HG03558 (cell line): ENCODE measurements around the gene RASIP1.
"Not testable (repeated sequence)": the region's sequence is repeated elsewhere in the genome, so short reads cannot be mapped to it uniquely, and the experiment has no call there.

Experiments
- ATAC-seq: cut with Tn5 transposase; IDR thresholded peaks from one replicate; pipeline ENCODE4 v1.9.1; 2021; ENCODE audit warnings: moderate number of reproducible peaks; ENCODE audit not compliant: unreplicated experiment; ENCODE audit errors: extremely low read depth

RASIP1 gene, protein sequence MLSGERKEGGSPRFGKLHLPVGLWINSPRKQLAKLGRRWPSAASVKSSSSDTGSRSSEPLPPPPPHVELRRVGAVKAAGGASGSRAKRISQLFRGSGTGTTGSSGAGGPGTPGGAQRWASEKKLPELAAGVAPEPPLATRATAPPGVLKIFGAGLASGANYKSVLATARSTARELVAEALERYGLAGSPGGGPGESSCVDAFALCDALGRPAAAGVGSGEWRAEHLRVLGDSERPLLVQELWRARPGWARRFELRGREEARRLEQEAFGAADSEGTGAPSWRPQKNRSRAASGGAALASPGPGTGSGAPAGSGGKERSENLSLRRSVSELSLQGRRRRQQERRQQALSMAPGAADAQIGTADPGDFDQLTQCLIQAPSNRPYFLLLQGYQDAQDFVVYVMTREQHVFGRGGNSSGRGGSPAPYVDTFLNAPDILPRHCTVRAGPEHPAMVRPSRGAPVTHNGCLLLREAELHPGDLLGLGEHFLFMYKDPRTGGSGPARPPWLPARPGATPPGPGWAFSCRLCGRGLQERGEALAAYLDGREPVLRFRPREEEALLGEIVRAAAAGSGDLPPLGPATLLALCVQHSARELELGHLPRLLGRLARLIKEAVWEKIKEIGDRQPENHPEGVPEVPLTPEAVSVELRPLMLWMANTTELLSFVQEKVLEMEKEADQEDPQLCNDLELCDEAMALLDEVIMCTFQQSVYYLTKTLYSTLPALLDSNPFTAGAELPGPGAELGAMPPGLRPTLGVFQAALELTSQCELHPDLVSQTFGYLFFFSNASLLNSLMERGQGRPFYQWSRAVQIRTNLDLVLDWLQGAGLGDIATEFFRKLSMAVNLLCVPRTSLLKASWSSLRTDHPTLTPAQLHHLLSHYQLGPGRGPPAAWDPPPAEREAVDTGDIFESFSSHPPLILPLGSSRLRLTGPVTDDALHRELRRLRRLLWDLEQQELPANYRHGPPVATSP

DNA sequence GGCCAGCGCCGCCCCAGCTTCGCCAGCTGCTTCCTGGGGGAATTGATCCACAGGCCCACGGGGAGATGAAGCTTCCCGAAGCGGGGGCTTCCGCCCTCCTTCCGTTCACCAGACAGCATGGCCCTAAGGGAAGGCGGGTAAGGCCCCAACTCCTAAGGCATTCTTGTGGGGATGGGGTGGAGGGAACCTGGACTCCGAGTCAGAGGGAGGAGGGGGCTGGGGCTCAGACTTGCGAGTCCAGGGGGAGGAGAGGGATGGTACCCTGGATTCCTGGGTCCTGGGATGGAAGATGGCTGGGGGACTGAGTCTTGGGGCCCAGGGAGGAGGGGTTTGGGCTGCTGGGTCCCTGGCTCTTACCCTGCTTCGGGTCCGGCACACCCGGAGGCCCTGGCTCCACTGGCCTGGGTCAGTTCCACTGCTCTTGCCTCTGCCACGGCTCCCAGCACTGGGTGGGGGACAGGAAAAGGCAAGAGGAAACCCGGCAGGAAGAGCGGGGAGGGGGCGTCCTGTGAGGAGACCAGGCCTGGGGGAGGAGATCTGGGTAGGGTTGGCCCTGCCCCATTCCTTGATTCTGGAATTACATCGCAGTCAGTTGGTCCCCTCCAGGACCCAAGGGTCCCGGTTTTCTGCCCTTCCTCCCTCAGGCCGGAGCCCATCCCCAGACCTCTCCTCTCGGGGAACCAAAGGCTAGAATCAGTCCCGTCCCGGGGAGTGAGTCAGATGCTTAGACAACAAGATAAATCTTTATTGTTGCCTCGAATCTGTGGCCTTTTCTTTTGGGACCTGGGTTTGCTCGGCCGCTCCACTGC lies at the start of gene RASIP1:
RASIP1 (minus strand) TSS at position 447 of the 809 bp plus-strand sequence; CDS start at position 119, 328 bp downstream.
- ATAC-seq, result no peak

- ATAC-seq, result not testable (repeated sequence)
Observed at GRCh38 chr19:48787331-48787730, 46.9 kb upstream of the RASIP1 start.

DNA sequence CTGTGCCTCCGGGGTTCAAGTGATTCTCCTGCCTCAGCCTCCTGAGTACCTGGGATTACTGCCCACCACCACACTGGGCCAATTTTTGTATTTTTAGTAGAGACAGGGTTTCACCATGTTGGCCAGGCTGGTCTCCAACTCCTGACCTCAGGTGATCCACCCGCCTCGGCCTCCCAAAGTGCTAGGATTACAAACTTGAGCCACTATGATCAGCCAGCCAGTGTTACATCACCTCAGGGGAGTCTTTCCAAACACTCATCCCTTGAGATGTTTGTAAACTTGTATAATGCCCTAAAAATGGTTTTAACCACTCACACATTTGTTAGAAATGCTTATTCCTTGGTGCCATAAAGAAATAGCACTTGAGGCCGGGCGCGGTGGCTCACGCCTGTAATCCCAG lies 46.0 kb upstream of the RASIP1 start:
- not testable (repeated sequence) for ATAC-seq

DNA sequence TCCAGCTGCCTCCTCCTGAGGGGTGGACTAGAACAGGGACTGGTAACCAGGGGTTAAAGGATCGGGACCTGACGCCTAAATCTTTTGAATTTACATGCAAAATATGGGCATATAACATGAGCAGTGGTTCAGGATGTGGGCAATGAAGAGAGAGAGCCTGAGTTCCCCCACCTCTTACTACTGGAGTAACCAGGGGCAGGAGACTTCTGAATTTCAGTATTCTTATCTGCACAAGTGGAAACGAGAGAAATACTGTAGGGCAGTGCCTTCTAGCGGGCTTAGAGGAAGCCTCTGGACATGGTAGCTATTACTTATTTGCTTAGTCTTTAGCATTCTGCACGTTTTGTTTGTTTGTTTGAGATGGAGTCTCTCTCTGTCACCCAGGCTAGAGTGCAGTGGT lies 44.1 kb upstream of the RASIP1 start:
- no peak for ATAC-seq

GRCh38 chr19:48780631-48781391 lies 40.4 kb upstream of the RASIP1 start:
- no peak for ATAC-seq

DNA sequence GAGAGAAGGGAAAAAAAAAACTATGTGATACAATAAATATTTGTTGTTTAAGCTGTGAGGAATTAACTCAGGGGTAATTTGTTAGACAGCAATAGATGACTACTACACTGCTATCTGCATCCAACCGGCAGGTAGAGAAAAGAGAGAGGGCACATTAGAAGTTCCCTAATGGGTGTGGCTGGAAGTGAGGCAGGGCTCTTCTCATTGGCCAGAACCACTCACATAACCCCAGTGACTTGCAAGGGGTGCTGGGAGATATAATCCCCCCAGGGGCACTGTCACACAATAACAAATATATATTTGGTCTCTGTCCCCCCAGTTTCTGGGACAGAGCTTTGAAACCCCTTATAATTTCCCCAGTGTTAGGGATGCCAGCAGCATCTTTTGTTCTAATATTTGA lies 39.2 kb upstream of the RASIP1 start:
- ATAC-seq, result no peak

DNA sequence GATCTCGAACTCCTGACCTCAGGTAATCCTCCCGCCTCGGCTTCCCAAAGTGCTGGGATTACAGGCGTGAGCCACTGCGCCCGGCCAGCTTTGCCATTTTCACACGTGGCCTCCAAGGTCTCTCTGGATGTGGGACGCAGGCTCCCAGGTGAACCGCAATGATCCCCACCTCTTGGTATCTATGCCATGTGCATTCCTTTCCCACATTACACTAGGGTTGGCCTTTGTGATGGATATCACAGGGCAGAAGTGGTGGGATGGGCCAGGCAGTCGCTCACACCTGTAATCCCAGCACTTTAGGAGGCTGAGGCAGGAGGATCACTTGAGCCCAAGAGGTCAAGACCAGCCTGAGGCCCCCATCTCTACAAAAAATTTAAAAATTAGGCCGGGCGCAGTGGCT lies 37.3 kb upstream of the RASIP1 start:
- ATAC-seq, result no peak

DNA sequence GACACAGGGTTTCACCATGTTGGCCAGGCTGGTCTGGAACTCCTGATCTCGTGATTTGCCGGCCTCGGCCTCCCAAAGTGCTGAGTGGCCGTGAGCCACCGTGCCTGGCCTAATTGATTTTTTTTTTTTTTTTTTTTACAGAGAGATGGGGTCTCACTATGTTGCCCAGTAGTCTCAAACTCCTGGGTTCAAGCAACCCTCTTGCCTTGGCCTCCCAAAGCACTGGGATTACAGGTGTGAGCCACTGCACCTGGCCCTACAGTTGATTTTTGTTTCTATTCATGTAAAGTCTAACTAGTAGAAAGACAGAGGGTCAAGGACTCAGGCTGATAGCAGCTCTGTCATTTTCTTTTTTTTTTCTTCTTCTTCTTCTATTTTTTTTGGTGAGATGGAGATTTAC lies 36.7 kb upstream of the RASIP1 start:
- ATAC-seq, result no peak

- ATAC-seq, result no peak
Observed at GRCh38 chr19:48772503-48772953, 32.1 kb upstream of the RASIP1 start.

- no peak for ATAC-seq
Observed at GRCh38 chr19:48770734-48771472, 30.5 kb upstream of the RASIP1 start.

DNA sequence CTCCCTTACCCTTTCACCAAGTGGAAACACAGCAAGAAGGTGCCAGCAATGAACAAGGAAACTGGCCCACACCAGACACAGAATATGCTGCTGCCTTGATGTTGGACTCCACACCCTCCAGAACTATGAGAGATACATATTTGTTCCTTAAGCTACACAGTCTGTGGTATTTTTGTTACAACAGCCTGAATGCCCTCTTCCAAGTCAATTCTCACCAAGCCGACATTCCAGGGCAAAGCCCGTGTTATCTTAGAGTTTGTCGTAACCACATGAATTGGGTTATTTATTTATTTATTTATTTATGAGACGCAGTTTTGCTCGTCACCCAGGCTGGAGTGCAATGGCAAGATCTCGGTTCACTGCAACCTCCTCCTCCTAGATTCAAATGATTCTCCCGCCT lies 29.9 kb upstream of the RASIP1 start:
- ATAC-seq, result no peak

DNA sequence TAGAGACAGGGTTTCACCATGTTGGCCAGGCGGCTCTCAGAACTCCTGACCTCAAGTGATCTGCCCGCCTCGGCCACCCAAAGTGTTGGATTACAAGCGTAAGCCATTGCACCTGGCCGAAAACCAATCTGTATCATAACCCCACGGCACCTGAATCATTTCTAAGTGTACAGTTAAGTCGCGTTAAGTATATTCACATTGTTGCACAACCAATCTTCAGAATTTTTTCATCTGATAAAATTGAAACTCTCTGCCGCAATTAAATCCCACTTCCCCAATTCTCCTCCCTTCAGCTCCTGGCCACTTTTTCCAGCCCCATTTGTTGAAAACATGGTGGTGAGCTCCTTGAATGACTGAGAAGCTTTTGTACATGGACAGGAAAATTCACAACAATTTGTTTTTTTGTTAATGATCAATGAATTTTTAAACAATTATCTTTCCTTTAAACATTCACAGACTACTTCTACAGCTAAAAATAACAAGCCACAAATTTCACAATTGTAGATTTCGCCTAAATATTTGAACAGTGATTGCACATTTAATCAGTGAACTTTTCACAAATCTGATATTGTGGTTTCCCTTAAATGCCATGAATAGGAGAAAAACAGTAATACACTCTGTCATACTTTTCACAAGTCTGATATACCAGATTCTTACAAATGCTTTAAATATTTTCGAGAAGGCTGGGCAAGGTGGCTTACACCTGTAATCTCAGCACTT lies 28.7 kb upstream of the RASIP1 start:
- ATAC-seq, result no peak

DNA sequence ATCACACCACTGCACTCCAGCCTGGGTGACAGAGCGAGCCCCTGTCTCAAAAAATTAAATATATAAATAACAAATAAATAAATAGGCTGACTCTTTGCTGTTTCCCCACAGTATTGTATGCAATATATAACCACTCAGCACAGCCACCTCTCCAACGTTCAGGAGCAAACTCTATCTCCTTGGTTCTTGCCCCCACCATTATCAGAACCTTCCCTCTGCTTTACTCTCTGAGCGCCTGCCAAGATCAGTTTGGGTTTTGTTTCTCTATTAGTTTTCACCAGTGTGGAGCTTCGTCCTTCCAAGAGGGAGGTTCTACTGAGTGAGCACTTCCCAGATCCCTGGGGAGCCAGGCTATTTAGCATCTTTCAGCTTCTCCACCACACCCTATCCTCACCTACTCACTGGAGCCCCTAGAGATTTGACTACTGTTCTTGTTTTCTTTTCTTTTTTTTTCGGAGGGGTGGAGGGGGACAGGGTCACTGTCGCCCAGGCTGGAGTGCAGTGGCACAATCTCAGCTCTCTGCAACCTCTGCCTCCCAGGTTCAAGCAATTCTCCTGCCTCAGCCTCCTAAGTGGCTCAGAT lies 27.9 kb upstream of the RASIP1 start:
- ATAC-seq, result not testable (repeated sequence)

DNA sequence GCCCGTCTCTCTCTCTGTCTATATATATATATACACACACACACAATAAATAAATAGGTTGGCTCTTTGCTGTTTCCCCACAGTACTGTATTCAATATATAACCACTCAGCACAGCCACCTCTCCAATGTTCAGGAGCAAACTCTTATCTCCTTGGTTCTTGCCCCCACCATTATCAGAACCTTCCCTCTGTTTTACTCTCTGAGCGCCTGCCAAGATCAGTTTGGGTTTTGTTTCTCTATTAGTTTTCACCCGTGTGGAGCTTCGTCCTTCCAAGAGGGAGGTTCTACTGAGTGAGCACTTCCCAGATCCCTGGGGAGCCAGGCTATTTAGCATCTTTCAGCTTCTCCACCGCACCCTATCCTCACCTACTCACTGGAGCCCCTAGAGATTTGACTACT lies 25.4 kb upstream of the RASIP1 start:
- ATAC-seq, result not testable (repeated sequence)

DNA sequence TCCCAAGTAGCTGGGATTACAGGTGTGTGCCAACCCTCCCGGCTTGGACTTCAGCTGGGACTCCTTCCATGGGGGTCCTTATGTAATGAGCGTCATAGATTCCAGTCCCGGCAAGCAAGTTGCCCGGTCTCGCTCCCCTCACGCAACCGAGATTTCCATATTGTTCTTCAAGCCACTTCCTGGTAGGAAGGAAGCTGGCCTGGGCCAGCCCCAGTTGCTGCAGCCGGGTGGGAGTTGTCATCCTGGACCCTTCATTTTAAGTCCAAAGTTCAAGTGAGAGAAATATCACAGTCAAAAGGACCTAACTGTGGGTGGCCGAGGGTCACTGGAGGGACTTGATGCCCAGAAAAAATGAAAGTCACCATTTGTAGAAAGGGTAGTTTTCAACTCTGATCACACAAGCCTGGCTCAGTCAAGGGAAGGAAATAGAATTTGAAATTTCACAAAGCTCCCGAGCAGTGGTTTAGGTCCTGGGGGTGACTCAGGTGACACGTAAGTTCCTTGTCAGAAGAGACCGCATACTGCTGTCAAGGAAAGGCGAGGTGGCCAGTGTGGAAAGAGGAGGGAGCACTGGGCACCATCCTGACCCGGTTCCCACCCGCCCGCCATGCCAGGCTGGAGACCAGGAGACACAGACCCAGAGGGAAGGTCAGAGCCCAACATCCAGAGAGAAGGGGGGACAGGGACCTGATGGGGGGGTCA lies 20.2 kb upstream of the RASIP1 start:
- ATAC-seq, result no peak

DNA sequence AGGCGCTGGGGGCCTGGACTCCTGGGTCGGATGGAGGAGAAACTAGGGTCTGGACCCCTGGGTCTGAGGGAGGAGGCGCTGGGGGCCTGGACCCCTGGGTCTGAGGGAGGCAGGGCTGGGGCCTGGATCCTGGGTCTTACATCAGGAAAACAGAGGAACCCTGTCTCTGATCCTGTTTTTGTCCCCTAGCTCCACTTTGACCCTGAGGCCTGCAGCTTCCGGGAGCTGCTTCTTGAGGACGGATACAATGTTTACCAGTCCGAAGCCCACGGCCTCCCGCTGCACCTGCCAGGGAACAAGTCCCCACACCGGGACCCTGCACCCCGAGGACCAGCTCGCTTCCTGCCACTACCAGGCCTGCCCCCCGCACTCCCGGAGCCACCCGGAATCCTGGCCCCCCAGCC lies 17.3 kb upstream of the RASIP1 start:
- no peak for ATAC-seq

DNA sequence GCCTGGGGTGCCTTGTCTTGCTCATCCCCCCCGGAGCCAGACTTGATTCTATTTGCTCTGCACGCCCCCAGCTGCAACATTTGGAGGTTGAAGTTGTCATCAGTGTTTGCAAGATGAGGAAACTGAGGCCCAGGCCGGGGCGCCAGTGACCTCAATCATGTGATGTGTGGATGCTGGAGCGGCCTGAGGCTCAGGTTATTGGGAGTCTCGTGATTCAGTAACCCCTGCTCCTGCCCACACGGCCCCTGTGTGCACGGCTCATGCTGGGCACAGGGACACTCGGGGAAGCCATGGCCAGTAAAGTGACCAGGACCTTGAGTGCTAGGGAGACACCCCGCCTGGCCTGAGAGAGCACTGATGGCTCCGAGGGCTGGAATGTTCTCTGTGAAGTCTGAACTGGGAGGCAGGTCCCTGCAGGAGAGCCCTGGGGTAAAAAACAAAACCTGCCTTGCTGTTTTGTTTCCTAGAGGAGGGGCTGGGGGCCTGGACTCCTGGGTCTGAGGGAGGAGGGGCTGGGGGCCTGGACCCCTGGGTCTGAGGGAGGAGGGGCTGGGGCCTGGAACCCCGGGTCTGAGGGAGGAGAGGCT lies 16.8 kb upstream of the RASIP1 start:
- ATAC-seq, result no peak
